Measurements from ENCODE around the gene BBS2.
A peak's percentile ranks its signal among the peaks of the same experiment; 100 is the strongest.
"Not testable (repeated sequence)": the region's sequence is repeated elsewhere in the genome, so short reads cannot be mapped to it uniquely, and the experiment has no call there.

BBS2 gene

GRCh38 chr16:56520251-56520577, 390 bp upstream of the BBS2 start:
- no peak for DNase-seq

- DNase-seq = no peak
Measured at GRCh38 chr16:56518425-56518824, 1.4 kb downstream of the BBS2 start.

GRCh38 chr16:56517206-56517605, 2.6 kb downstream of the BBS2 start:
- no peak for DNase-seq

- DNase-seq = no peak
Measured at GRCh38 chr16:56515665-56516064, 4.2 kb downstream of the BBS2 start.

- no peak for DNase-seq
Measured at GRCh38 chr16:56514845-56515244, 5.0 kb downstream of the BBS2 start.

GRCh38 chr16:56513972-56514371, 5.9 kb downstream of the BBS2 start:
- DNase-seq = peak; percentile 15 to 44

GRCh38 chr16:56513091-56513490, 6.7 kb downstream of the BBS2 start:
- no peak for DNase-seq

- no peak for DNase-seq
Measured at GRCh38 chr16:56512025-56512424, 7.8 kb downstream of the BBS2 start.

GRCh38 chr16:56510544-56510943, 9.3 kb downstream of the BBS2 start:
- no peak for DNase-seq

GRCh38 chr16:56506941-56507340, 12.9 kb downstream of the BBS2 start:
- no peak for DNase-seq

- no peak for DNase-seq
Measured at GRCh38 chr16:56505181-56505580, 14.6 kb downstream of the BBS2 start.

GRCh38 chr16:56493815-56494214, 26.0 kb downstream of the BBS2 start:
- DNase-seq = no peak

- DNase-seq = no peak
Measured at GRCh38 chr16:56493126-56493525, 26.7 kb downstream of the BBS2 start.

GRCh38 chr16:56491657-56492261, 28.1 kb downstream of the BBS2 start:
- no peak for DNase-seq

GRCh38 chr16:56488868-56489267, 31.0 kb downstream of the BBS2 start:
- DNase-seq = not testable (repeated sequence)

GRCh38 chr16:56488035-56488434, 31.8 kb downstream of the BBS2 start:
- no peak for DNase-seq

GRCh38 chr16:56483394-56483793, 36.4 kb downstream of the BBS2 start:
- DNase-seq = no peak

- DNase-seq = no peak
Measured at GRCh38 chr16:56482683-56483236, 37.1 kb downstream of the BBS2 start.

- DNase-seq = no peak
Measured at GRCh38 chr16:56481468-56482122, 38.2 kb downstream of the BBS2 start.

GRCh38 chr16:56480776-56481467, 38.9 kb downstream of the BBS2 start:
- no peak for DNase-seq

GRCh38 chr16:56479469-56479868, 40.4 kb downstream of the BBS2 start:
- DNase-seq = no peak

- no peak for DNase-seq
Measured at GRCh38 chr16:56478281-56479049, 41.4 kb downstream of the BBS2 start.

GRCh38 chr16:56477096-56477878, 42.5 kb downstream of the BBS2 start:
- no peak for DNase-seq

Measured in NCI-H446 (cell line).